NCI-H187 (cell line): ENCODE data around the gene F13B.
"Not testable (repeated sequence)": the region's sequence is repeated elsewhere in the genome, so short reads cannot be mapped to it uniquely, and the experiment has no call there.

Experiments
- DNase-seq, 2 experiments: peaks; one replicate each; lab custom pipeline; 2025; lab: John Stamatoyannopoulos, UW

Gene F13B, protein sequence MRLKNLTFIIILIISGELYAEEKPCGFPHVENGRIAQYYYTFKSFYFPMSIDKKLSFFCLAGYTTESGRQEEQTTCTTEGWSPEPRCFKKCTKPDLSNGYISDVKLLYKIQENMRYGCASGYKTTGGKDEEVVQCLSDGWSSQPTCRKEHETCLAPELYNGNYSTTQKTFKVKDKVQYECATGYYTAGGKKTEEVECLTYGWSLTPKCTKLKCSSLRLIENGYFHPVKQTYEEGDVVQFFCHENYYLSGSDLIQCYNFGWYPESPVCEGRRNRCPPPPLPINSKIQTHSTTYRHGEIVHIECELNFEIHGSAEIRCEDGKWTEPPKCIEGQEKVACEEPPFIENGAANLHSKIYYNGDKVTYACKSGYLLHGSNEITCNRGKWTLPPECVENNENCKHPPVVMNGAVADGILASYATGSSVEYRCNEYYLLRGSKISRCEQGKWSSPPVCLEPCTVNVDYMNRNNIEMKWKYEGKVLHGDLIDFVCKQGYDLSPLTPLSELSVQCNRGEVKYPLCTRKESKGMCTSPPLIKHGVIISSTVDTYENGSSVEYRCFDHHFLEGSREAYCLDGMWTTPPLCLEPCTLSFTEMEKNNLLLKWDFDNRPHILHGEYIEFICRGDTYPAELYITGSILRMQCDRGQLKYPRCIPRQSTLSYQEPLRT

DNA sequence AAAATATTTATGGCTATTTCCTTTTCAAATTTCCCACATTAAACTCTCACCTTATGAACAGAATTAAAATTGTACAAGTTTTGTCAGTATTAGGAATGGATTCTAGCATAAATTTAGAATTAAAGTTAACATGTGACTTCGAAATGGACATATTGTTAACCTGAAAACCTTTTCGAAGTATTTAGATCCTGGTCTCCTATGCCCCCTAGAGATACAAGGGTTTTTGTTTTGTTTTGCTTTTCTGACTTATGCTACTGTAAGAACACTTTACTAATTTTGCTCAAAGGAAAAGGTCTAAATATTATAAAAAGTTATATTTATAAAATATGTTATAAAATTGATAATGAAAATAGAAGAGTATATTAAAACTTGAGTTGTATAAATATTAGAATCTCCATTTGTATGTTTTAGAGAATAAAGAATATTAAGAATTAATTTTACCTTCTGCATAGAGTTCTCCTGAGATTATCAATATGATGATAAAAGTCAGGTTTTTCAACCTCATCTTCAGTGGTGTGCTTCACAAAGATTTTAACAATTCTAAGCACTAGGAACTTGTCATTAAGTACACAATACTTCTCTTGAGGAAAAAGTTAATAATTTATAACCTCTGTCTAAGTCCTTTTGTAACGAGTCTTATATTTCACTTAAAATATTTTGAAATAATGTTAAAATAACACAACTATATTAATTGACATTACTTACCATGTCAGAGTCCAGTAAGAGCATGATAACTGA lies at the start of gene F13B:
F13B (minus strand) TSS at position 542 of the 738 bp plus-strand sequence; CDS start at position 505, 37 bp downstream.
- no peak for DNase-seq

DNA sequence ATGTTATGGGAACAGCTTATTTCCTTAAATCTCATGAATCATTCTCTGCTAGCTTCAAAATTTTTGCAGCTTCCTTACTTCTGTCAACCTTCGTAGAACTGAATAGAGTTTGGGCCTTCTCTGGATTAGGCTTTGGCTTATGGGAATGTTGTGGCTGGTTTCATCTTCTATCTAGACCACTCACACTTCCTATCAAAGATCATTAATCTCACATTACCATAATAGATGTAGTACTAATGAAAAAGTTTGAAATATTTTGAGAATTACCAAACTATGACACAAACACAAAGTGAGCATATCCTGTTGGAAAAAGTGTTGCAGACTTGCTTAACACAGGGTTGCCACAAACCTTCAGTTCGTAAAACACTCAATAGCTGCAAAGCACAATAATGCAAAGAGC lies 49.1 kb upstream of the F13B start:
- DNase-seq, result no peak

DNA sequence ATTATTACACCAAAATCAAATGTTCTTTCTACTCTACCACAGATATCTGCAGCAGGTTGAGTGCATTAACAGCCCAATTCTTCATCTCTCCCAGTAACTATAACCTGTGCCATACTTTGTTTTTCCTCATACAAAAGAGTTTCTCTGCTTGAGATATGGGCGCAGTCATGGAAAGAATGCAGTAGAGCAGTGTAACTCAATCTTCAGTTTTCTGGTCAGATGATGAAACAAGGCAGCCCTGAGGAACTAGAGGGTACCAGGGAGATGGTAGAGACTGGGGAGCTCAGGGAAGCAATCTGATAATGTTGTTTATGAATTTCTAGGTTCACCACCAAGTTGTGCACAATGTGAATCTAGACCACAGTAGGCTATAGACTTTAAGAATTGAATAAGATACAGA lies 39.8 kb upstream of the F13B start:
- no peak for DNase-seq

DNA sequence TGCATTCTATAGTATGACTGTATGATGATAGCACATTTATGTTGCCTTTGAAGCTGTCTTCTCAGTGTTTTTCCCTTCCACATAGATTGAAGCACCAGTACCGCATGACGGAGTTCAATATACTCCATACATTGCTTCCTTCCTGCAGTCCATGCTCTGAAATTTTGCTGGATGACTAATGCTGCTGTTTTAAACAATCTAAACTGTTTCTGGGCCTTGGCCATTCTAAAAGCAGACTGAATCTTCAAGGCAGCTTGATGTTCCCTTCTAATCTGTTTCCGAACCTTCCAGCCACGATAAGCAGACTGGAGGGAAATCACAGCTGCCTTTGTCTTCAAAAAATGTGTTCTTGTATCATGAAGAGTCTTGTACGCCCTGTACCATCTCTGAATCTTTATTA lies 36.2 kb upstream of the F13B start:
- DNase-seq, result no peak

DNA sequence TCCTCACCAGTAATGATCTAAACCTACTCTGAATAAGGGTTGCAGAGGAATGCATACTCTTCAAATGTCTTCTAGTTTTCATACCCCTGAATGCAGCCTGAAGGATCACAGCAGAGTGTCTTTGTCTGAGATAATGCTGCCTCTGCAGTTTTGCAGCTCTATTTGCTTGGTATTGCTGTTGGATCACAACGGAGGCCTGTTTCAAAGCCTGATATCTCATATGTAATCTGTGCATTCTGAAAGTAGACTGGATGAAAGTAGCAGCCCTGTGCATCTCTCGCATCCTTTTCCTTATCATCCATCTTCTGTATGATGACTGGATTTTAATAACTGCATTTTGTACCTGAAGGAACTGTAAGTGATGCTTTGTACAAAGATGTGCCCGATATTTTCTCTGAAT lies 34.9 kb upstream of the F13B start:
- DNase-seq, result no peak

DNA sequence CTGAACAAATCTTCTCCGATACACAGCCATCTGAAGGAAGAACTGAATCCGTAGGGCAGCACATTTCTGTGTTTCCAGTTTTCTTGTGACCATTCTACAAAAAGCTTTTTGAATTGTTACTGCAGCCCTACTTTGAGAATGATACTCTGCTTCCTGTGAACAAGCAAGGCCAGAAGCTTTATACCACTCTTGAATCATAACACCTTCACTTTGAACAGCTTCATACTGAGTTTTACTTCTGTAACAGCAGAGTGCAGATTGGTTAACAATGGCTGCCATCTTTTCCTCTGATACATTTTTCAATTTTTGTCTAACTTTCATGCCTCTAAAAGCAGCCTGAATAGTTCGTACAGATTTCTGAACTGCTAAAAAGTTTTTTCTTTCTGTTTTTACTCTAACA lies 33.6 kb upstream of the F13B start:
- DNase-seq, result no peak

DNA sequence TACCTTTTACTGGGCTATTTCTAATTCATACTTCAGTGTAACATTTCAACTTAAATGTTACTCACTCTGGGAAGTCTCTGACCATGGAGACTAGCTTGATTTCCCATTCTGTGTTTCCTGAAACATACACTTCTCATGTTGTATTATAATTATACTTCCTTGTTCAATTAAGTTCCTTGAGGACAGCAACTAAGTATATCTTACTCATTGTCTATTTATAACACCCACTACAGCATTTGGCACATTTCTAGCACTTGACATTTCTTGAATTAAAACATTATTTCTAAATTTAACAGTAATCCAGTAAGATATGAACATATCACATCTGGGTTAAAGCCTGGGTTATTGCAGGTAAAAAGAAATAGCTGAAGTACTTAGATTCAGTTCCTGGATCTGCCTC lies 32.4 kb upstream of the F13B start:
- no peak for DNase-seq

DNA sequence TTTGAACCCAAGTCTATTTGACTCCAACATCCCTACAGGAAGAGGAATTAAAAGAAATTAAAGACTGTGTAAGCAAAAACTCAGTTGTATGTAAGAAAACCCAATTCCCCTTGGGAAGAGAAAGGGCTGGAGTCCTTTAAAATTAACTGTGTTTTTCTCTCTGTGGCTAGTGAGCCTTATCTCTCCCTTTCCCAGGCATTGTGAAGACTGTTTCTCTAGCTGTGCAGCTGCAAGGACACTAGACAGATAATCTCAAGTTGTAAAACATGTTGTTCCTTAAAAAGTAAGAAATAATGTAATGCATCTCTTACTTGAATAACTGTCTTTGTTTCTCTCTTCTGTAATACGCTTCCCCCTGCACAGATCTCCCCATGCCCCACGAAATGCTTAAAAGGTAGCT lies 29.9 kb upstream of the F13B start:
- not testable (repeated sequence) for DNase-seq

DNA sequence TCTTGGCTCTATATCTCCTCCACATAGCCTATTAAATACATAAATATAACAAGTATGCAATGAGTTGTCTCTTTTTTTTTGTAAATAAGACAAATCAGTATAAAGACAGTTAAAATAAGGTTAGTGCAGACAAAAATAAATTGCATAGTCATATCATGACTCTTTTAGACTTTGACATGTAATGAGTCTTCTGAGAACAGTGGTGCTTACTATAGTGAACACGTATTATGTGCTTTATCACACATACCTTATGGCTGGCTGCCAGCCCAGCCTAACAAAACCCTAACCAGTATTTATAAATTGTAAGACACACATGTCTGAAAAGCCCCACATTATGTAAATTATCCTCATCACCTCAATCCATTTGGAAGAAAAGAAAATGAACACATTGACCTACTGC lies 29.1 kb upstream of the F13B start:
- no peak for DNase-seq

DNA sequence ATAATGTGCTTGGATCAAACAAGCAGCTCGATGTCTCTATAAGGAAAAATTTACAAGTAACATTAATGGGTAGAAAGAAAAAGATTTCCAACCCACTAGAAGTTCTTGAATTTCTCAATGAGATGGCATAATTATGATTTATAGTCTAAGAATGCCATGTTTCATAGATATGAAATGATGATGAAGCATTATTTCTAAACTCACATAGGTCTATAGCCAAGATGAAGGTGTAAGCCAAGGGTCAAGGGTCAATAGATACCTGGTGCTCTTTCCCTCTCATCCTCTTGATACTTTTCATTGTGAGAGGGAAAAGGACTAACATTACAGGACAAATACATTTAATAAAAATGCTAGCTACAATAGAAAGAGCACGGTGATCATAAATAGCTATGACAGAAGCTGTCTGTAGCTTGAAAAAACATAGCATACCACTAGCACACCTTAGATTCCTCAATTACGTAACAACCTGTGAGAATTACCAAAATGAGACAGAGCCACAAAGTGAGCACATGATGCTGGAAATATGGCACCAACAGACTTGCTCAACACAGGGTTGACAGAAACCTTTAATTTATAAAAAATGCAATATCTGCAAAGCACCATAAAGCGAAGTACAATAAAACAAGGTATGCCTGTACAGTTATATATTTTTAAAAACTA lies 26.3 kb upstream of the F13B start:
- DNase-seq, result no peak

DNA sequence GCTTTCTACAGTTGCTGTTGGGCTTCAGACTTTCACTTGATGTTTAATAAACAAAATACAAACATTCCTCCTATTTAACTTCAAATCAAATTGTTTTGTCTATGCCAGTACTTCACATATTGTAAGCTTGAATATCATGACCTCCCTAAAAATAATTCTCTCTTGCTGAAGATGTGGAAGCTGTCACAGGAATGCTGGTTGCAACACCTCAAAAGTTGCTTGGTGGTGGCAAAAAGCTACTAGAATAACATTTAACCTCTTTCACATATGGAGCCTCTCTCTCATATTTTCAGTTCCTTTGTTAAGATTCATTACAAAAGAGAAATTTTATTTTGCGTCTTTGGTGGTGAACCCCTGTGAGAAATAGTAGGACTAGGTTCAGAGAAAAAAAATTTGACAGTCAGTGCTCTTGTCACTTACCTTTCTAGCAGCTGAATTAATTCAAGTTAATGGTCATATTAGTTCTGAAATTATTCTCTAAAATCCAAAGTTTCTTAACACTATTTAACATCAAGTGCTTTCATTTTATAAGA lies 25.5 kb upstream of the F13B start:
- no peak for DNase-seq

DNA sequence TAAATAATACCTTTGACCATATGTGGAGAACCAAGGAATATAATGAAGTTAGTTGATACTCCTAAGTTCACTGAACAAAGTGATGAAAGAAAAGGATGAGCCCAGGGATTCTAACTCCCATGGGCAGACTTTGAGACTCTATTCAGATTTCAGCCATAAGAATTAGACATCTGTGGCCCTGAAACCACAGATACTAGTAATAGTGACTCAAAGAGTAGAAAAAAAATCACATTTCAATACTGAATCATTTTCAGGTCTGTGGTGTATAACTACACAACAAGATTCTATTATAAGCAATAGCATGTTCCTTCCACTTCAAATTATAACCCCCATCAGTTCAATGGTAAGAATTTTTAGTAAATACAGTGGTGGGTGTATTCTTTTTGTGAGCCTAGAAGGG lies 16.4 kb upstream of the F13B start:
- DNase-seq, result no peak

DNA sequence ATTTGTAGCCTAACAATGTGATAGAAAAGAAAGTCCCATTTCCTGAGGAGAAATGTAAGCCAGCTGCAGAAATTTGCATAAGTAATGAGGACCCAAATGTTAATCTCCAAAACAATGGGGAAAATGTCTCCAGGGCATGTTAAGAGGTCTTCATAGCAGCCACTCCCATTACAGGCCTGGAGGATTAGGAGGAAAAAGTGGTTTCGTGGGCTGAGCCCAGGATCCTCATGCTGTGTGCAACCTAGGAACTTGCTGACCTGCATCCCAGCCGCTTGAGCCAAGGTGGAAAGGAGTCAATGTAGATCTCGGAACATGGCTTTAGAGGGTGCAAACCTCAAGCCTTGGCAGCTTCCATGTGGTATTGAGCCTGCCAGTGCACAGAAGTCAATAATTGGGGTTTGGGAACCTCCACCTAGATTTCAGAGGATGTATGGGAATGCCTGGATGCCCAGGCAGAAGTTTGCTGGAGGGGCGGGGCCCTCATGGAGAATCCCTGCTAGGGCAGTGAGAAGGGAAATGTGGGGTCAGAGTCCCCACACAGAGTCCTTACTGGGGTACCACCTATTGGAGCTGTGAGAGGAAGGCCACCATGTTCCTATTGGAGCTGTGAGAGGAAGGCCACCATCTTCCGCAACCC lies 14.2 kb upstream of the F13B start:
- DNase-seq, result no peak

DNA sequence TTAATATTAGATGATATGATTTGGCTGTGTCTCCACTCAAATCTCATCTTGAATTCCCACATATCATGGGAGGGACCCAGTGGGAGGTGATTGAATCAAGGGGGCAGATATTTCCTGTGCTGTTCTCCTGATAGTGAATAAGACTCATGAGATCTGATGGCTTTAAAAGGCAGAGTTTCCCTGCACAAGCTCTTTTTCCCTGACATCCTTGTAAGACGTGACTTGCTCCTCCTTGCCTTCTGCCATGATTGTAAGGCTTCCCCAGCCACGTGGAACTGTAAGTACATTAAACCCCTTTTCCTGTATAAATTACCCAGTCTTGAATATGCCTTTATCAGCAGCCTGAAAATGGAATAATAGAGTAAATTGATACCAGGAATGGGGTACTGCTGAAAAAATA lies 13.3 kb upstream of the F13B start:
- no peak for DNase-seq

DNA sequence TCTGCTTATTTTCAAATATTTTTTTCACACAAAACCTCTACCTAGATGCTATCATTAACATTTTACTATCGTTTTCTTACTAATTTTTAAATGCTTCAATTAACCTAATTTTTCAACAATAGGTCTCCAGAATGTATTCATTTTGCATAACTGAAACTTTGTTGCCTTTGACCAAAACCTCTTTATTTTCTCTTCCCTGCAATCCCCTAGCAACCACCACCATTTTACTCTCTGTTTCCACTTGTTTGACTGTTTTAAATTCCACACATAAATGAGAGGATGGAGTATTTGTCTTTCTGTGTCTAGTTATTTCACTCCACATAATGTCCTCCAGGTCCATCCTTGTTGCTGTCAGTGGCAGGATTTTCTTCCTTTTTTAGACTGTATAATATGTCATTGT lies 9.5 kb upstream of the F13B start:
- no peak for DNase-seq

DNA sequence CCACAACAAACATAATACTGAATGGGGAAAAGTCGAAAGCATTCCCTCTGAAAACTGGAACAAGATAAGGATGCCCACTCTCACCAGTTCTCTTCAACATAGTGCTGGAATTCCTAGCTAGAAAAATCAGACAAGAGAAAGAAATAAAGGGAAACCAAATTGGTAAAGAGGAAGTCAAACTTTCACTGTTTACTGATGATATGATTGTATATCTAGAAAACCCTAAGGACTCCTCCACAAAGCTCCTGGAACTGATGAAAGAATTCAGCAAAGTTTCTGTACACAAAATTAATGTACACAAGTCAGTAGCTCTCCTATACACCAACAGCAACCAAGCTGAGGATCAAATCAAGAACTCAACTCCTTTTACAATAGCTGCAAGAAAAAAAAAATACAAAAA lies 6.9 kb upstream of the F13B start:
- DNase-seq, result no peak

DNA sequence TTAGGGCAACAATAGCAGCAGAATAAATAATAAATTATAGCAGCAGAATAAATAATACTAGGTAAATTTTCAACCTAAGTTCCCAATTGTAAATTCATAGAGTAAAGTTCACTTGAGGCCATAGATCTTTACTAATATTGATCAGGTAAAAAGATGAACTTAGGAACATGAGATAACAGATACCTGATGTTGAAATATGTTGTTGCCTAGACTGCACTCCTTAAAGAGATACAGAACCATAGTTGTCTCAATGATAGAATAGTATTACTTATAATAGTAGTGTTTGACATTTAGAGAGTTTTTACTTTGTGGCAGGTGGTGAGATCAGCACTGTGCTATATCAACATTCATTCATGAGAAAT lies 378 bp upstream of the F13B start:
- DNase-seq, result no peak

DNA sequence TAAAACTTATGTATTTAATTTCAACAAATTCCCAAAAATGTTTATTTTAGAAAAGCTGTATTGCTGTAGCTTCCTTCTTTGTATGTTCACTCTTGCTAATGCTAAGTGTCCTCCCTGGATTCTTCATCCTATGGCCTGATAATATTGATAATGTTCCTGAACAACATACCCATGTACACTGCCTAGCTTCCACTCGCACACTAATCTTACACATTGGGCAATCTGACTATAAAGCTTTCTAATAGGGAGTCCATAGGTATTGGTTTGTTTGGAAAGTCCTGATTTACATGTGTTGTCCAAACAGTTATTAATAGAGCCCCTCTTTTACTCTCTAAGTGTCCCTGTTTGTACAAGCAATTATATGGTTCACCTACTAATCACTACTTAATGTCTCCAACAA lies 783 bp downstream of the F13B start:
- no peak for DNase-seq

DNA sequence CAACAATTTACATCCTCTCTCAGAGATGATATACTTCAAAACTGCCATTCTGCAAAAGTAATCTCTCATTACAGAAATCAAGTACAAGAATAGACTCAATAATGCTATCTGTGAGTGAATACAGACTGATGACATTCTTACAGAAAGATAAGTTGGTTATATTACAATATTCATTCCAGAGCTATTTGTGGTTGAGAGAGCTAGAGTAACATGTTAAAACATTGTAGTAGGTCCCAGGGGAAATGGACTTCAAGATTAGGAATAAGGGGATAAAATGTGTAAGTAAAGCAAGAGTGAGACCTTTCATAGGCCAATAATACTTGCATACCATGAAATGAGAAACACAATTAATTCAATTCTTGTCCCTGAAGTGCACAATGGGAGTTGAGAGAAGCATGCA lies 1.5 kb downstream of the F13B start:
- no peak for DNase-seq

DNA sequence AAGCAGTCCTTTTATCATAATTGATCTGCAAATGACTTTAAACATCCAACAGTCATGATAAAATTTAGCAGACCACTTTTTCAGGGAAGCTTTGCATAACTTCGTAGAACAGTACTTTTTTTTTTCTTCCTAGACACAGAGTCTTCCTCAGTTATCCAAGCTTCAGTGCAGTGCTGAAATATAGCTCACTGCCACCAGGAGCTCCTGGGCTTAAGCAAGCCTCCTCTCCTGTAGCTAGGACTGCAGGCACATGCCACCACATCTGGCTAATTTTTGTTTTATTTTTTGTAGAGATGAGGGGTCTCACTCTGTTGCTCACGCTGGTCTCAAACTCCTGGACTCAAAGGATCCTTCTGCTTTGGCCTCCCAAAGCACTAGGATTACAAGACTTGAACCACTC lies 3.8 kb downstream of the F13B start:
- DNase-seq, result no peak

DNA sequence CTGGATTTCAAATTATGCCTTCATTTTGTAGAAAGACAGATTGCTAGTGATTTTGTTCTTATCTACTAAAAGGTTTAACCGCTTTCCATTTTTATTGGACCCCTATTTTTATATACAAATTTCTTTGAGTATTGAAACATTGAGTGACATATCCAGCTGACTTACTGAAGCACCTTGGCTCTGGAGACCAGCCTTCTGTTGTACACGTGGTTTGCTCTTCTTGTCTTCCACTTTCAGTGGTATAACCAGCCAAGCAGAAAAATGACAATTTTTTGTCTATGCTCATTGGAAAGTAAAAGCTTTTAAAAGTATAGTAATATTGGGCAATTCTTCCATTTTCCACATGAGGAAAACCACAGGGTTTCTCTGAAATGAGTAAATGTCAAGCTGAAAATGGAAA lies 4.4 kb downstream of the F13B start:
- no peak for DNase-seq

DNA sequence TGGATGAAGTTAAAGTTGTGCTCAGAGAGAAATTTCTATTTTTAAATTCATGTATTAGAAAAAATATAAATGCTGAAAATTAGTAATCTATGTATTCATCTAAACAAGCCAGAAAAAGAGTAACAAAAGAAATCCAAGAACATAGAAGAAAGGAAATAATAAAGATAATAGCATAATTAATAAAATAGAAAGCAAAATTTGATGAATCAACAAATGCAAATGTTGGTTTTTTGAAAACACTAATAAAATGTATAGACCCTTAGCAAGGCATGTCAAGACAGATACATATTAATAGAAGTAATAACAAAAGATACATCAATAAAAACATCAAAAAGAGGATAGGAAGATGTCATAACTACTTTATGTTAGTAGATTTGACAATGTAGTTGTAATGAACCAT lies 18.0 kb downstream of the F13B start:
- no peak for DNase-seq
